CD4-positive, alpha-beta T cell treated with Interleukin-12 subunit alpha and Interleukin-12 subunit beta, for 1 hour (primary cell): ENCODE data around the gene FCHO2.

Source experiments
- DNase-seq: peaks from one replicate; pipeline ENCODE4 v3.0.0-alpha.2; 2020

FCHO2 gene

DNA sequence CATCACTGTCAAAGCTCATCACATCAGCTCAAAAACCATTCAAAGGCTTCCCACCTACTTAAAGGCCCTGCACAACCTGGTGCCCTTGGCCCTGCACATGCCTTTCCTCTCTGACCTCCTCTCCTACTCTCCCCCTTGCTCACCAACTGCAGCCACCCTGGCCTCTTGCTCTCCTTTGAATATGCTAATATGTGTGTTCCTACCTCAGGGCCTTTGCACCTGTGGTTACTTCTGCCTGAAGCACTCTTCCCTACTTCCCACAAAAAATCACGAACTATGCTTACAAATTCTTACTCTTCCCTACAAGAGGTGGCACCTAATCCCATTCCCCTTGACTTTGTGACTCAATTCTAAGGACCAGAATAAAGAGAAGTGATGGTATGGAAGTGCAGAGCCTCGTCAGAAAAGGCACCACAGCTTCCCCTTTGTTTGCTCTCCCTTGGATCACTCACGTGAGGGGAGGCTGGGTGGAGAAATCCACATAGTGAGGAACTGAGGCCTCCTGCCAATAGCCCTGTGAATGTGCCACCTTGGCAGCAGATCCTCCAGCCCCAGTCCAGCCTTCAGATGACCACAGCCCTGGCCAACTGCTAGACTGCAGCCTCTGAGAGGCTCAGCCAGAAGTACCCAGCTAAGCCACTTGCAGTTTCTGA is 161.4 kb downstream of the FCHO2 start:
- DNase-seq: no peak

DNA sequence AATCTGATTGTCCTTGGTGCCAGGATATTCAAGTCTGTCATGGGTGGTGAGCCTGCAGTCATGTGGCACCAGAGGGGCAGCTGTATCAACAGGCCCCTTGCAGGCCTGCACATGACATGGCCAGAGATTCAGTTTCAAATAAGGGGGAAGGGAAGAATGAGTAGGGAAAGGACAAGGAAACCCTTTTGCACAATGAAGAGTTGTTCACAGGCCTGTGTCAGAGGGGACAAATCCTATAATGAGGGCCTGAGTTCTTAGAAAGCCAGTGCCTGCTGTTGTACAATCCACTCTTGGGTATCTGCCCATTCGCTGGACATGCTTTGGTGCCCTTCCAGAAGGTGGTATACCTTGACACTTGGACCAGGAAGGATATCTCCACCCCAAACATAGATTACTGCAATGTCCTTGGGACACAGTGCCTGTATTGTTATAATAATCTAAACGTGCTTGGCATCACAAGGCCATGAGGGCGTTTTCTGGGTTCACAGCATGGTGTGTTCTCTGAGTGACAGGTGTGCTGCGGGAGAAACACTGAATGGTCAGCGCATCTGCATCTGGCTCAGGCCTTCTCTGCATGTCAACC is 162.6 kb downstream of the FCHO2 start:
- no peak for DNase-seq

DNA sequence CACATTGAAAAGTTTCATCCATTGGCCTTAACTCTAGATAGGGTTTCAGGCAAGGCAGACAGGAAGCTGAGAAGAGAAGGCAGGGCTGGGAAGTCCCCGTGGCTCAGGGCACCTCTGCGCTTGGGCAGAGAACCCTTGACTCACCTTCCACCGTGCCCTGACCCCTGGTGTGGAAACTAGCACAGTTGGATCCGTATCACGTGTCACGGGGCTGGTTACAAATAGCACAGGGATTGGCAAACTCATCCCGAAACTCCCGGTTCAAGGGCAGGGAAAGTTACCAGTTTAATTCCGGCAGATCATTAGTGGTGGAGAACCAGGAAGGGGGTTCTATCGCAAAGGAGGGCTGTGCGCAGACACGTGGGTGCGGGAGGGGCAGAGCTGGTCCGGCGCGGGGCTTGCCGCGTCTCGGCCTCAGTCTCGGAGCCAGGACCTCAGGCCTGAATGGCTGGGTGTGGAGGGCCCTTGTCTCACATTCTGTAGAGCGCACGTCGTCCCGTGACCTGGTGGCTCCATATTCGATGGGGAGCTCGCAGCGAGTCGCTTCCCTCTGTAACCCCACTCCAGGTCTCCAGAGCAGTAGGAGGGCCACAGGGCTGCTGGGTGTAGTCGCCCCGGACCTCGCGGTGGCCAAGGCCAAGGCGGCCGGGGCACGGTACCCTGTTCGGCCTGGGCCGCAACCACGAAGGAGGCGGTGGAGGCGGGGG is 163.8 kb downstream of the FCHO2 start:
- DNase-seq: no peak

DNA sequence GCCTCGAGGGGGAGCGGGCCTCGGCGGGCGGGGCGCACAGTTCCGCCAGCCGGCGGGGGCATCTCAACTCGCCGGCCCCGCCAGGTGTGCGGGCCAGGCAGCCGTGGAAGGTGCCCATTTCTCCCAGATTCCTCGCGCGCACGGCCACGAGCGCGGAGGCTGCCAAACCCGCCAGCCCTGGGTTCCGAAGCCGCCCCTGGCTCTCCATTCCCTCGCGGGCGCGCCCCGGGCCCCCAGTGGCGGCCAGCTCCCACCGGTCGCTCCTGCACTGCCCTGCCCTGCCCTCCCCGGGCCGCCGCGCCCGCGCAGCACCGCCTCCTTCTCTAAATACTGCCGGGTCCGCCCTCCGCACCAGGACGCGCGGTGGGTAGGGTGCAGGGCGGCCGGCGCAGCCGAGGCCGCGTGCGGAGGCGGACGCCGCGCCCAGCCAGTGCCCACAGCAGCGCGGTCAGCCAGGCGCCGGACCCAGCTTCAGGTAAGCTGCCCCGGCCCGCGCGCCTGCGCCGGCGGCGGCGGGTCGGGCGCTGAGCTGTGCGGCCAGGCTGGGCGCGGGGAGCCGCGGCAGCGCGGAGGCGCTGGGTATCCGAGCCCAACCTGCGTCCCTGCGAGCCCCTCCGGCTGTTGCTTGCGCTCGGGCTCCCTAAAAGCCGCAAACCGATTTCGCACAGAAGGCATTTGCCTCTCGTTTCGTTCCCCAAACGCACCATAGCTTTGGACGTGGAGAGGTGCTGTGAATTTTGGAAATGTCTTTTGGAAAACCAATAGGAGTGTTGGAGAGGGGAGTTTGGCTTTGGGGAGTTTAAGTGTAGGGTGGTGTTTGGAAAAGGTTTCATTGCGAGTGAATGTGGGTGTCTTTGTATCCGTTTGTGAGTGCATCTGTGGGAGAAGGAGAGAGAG is 164.6 kb downstream of the FCHO2 start, which contains the start of gene TMEM171:
TMEM171 (plus strand) TSS at position 354 of the 897 bp plus-strand sequence. CDS start 2,799 bp downstream, outside the sequence.
- no peak for DNase-seq

- DNase-seq: no peak
Observed at GRCh38 chr5:73121119-73121463, 165.2 kb downstream of the FCHO2 start.

- no peak for DNase-seq
Observed at GRCh38 chr5:73122875-73123810, 167.3 kb downstream of the FCHO2 start.

- no peak for DNase-seq
Observed at GRCh38 chr5:73125289-73125688, 169.4 kb downstream of the FCHO2 start.

DNA sequence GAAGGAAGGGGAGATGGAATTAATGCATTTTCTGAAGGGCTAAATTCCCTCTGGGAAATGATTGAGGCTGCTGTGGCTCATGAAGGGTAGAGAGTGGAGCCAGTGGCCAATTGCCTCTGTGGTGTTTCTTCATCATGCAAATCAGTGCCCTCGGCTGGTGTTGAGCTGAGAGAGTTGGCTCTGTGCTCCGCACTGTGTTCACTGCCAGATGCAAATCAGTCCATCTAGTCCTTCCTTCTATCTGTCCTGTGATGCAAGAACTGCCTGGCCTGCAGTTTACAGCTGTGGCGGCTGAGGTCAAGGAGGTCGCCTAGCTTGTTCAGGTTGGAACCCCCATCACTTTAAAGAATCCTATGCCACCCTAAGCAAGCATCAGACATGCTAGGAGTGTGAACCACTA is 170.5 kb downstream of the FCHO2 start:
- no peak for DNase-seq

DNA sequence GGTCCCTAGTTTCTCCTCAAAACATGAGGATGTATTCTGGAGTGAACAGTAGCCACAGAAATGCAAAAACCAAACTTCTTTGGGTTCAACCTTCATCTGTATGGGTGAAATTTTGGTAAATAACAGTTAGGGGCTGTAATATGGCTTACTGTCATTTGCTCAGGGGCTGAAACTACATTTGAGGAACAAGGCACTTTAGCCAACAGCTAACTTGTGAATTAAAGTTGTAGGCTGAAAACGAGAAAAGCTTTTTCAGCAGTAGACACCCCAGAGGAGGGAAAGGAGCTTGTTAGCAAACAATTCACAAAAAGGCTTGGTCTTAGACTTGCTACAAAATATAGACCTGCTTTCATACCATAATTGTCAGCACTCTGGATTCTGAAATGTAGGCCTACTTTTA is 171.1 kb downstream of the FCHO2 start:
- DNase-seq: no peak

DNA sequence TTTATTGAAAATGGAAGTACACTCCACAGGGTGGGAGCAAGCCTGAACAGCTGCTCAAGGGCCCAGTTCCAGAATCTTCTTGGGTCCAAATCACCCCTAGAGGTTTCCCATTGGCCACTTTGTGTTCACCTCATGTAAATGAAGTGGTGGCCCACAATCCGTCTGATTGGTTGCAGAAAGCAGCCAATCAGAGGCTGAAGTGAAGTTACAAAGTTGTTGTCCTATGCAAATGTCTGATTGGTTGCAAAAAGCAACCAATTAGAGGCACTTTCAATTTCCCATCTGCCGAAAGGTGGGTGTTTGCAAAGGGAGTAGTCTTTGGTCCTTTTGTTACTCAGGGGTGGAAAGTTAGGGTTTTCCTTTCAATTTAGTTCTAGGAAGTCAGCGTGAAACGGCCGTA is 173.3 kb downstream of the FCHO2 start:
- no peak for DNase-seq

DNA sequence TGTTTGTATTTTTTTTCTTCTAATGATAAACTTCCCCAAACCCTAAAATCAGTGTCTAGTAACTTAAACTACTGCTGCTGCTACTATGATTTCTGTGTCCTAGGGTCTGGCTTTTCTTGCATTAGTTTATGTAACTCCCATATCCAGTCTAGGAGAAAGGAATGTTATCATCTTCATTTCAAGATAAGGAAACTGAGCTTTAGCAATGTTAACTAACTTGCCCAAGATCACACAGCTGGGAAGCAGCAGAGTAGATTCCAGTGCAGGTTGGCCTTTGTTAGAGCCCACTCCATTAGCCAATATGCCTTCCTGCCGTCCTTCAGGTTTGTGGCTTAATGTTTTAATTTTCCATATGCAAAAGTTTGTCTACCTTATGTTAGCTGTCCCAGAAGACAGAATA is 175.0 kb downstream of the FCHO2 start:
- DNase-seq: no peak

GRCh38 chr5:73131711-73132425 is 176.0 kb downstream of the FCHO2 start:
- no peak for DNase-seq

DNA sequence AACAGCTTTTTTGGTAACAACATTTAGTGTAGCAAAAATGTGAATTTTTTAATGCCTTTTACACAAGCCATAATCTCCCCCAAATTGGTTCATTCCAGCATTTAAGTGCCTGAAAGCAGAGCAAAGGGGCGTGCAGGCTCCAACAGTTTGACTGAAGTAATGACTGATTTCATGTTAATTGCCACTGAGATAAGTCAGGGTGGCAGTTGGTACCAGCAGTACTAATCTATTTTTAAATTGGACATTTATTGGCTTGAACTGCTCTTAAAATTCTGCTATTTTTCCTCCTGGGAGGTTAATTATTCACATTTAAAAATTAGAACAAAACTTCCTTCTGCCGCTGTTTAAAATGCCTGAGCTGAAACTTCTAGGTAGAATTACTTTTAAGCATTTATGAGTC is 176.9 kb downstream of the FCHO2 start:
- no peak for DNase-seq

GRCh38 chr5:73135021-73135420 is 179.2 kb downstream of the FCHO2 start:
- no peak for DNase-seq

DNA sequence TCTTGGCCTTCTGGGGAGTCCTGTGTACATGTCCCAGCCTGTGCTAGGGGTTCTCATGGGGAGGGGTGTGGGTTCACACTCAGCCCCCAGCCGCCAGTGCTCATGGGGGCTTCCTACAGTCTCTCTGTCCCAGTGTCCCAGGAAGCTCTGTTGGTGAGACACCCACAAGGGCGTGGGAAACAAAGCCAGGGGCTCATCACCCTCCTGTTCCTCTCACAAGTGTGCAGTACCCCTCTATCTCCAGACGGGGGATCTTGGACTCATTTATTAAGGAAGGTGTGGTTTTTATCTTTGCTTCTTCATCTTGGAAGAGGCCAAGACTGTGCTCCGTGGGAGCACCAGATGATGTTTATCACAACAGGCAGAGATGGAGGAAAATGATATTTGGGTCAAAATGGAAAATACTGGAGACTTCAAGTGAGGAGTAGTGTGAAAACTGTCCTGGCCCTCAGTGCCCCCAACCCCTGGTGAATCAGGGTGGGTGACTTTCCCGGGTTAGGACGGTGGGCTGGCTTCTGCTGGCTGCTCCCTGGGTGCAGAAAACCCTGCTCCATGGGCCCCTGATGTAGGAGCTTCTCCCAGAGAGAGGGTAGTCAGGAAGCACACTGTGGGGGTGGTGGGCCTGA is 179.7 kb downstream of the FCHO2 start:
- no peak for DNase-seq

- no peak for DNase-seq
Observed at GRCh38 chr5:73136055-73136562, 180.3 kb downstream of the FCHO2 start.

GRCh38 chr5:73137563-73138530 is 182.0 kb downstream of the FCHO2 start:
- no peak for DNase-seq

GRCh38 chr5:73139485-73139884 is 183.6 kb downstream of the FCHO2 start:
- no peak for DNase-seq
